Gastroesophageal sphincter (tissue), 4 donors: ENCODE results near the gene COTL1. TPM values are rescaled to one million over a fixed set of nuclear protein-coding genes. Genes with fewer than 3 reads are reported as not detected.

Experiments
- ATAC-seq: fragments of 150-250 bp; one replicate; pipeline ENCODE4 v1.9.1; 2016; ENCODE audit warnings: mild to moderate bottlenecking, moderate library complexity
- H3K27ac ChIP-seq, 4 donors: fragments of 200-600 bp; sonication (generic) in 3 of 4; 1 replicate in 3 of 4; 2 replicates in 1 of 4; pipeline ENCODE4 v1.5.1; 2016 to 2019
- H3K27me3 ChIP-seq: fragments of 200-600 bp; sonication (generic); one replicate; pipeline ENCODE4 v1.5.1; 2019
- H3K36me3 ChIP-seq, 2 donors: fragments of 200-600 bp; sonication (generic); one replicate each; pipeline ENCODE4 v1.5.1; 2019; ENCODE audit warnings: control low read depth in 1 of 2
- H3K4me1 ChIP-seq, 3 donors: fragments of 200-600 bp; sonication (generic); 1 replicate in 2 of 3; 2 replicates in 1 of 3; pipeline ENCODE4 v1.5.1; 2016 to 2019; ENCODE audit warnings: control low read depth in 2 of 3
- H3K4me3 ChIP-seq, 2 donors: fragments of 200-600 bp; sonication (generic); one replicate each; pipeline ENCODE4 v1.5.1; 2019; ENCODE audit warnings: mild to moderate bottlenecking in 1 of 2, moderate library complexity in 1 of 2
- H3K9me3 ChIP-seq, 3 donors: fragments of 200-600 bp; sonication (generic); one replicate each; pipeline ENCODE4 v1.5.1; 2017 to 2019; ENCODE audit warnings: control low read depth in 2 of 3
- CTCF ChIP-seq, 4 experiments: fragments of 200-600 bp in 2 of 4; fragments of 450-650 bp in 2 of 4; sonication (generic) in 1 of 4; IDR thresholded peaks; one replicate each; pipeline ENCODE4 v1.5.1; 2017 to 2019; ENCODE audit warnings: antibody characterized with exemption in 4 of 4, mild to moderate bottlenecking in 2 of 4, moderate library complexity in 2 of 4
- EP300 ChIP-seq: sonication (generic); formaldehyde crosslinking; IDR thresholded peaks from one replicate; pipeline ENCODE4 v1.6.1; 2017; ENCODE audit warnings: antibody characterized with exemption, mild to moderate bottlenecking
- POLR2A ChIP-seq, 2 donors: fragments of 450-650 bp; IDR thresholded peaks; one replicate each; pipeline ENCODE4 v1.6.1; 2017; ENCODE audit warnings: antibody characterized with exemption in 2 of 2, mild to moderate bottlenecking in 2 of 2, moderate library complexity in 1 of 2
- POLR2AphosphoS5 ChIP-seq: sonication (generic); formaldehyde crosslinking; IDR thresholded peaks from one replicate; pipeline ENCODE4 v1.6.1; 2017; ENCODE audit warnings: antibody characterized with exemption
- WGBS, 2 donors: methylation state at CpG; one replicate each; pipeline ENCODE4 v1.1.5; 2018; ENCODE audit warnings: low coverage in 1 of 2; 5-methylcytosine and 5-hydroxymethylcytosine counted together
- total RNA-seq, 4 donors: library from RNA; depleted of rRNA; stranded (reverse); fragments of >200 nt; gene quantifications; one replicate each; pipeline ENCODE4 v1.1.0, GENCODE V29; 2016

COTL1 gene
- total RNA-seq, 4 donors from 2014 or later, result 13.1 to 46.2 (median 37.3) TPM

DNA sequence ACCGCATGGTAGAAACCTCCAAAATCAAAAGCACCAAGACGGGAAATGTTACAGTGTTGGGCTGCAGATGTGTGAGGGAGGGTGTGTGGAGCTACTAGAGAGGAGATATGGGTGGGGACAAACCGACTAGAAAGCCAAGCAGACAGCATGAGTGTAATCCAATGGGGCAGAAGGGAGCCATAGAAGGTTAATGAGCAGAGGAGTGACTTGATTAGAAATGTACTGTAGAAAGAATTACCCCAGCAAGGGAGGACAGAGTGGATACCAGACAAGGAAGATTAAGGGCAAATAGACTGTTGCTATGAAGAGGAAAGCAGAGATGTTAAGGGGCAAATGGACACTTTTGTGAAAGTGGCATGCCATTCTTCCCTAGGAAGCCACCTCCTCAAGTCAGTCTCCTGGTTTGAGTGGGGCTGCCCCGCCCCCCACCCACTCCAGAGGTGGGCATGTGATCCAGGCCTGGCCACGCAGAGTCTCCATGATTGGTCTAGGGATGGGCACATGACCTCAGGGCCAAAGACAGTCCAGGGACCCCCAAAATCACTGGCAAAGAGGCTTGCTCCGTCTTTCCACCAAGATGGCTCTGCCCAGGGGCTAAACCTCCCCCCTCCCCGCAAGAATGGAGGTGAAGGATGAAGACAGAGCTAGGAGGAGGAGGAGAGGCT is 4.3 kb downstream of the COTL1 start:
- WGBS, 2 donors, result 84 to 87% methylated on average over 3 to 5 of the region's 7 CpGs
- no peaks in the 10 kb centered on the region for H3K36me3 ChIP-seq
- H3K9me3 ChIP-seq, result no peaks in the 10 kb centered on the region
- peaks cover 5% of the 10 kb centered on the region for H3K27me3 ChIP-seq
- H3K4me3 ChIP-seq, result no peak overlapping the region
- TF ChIP-seq POLR2AphosphoS5 (no peak), CTCF (IDR thresholded peaks at IDR 0.05) (no peak), POLR2A (IDR thresholded peaks at IDR 0.05) (no peak), EP300 (no peak)
- H3K4me1 ChIP-seq, result peaks cover 0 to 64% (median 26%) of the 10 kb centered on the region in 3 donors
- no peak for ATAC-seq
- H3K27ac ChIP-seq, result peak overlapping the region in 2 of 4 donors; percentile 21 to 31

GRCh38 chr16:84612686-84613085 is 5.2 kb downstream of the COTL1 start:
- Histone ChIP-seq H3K36me3 (no peaks in the 10 kb centered on the region), H3K27me3 (peaks cover 5% of the 10 kb centered on the region), H3K9me3 (no peaks in the 10 kb centered on the region), H3K4me1 (peaks cover 0 to 58% (median 24%) of the 10 kb centered on the region in 3 donors), H3K27ac (no peak overlapping the region), H3K4me3 (no peak overlapping the region)
- WGBS, 2 donors, result 84 to 100% methylated on average over 1 to 4 of the region's 7 CpGs
- ATAC-seq, result no peak
- TF ChIP-seq POLR2A (IDR thresholded peaks at IDR 0.05) (no peak), CTCF (IDR thresholded peaks at IDR 0.05) (no peak), POLR2AphosphoS5 (no peak), EP300 (no peak)

GRCh38 chr16:84611041-84611440 is 6.8 kb downstream of the COTL1 start:
- H3K27me3 ChIP-seq, result no peaks in the 10 kb centered on the region
- peak overlapping the region in 1 of 4 donors; percentile 10 for H3K27ac ChIP-seq
- no peaks in the 10 kb centered on the region for H3K36me3 ChIP-seq
- 10 to 30% methylated on average over 2 to 4 of the region's 4 CpGs for whole genome bisulfite sequencing, 2 donors
- no peak overlapping the region for H3K4me3 ChIP-seq
- no peak for TF ChIP-seq EP300
- no peak for TF ChIP-seq CTCF (IDR thresholded peaks at IDR 0.05)
- TF ChIP-seq POLR2A (IDR thresholded peaks at IDR 0.05), result no peak
- TF ChIP-seq POLR2AphosphoS5, result no peak
- no peaks in the 10 kb centered on the region for H3K9me3 ChIP-seq
- peaks cover 0 to 42% (median 15%) of the 10 kb centered on the region in 3 donors for H3K4me1 ChIP-seq
- no peak for ATAC-seq

DNA sequence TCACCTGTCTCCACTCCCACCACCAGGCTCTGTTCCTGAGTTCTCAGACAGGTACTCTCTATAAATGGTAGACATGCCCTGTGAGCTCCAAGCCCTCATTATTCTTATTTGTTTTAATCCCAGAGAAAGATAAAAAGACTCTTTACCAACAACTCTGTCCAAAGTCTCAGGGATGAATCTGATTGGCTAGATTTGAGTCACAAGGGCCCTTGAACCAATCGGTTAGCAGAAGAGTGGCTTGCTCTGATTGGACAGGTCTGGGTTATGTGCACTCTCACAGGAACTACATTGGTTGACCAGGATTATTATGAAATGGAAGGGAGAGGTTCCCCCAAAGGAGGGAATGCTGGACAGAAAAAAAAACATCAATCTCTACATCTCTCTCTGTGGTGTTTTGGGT is 7.5 kb downstream of the COTL1 start:
- TF ChIP-seq POLR2AphosphoS5, result no peak
- TF ChIP-seq EP300, result no peak
- TF ChIP-seq POLR2A (IDR thresholded peaks at IDR 0.05), result no peak
- no peak for TF ChIP-seq CTCF (IDR thresholded peaks at IDR 0.05)
- H3K27ac ChIP-seq, result no peak overlapping the region
- no peaks in the 10 kb centered on the region for H3K9me3 ChIP-seq
- 100% methylated on average over 1 of the region's 1 CpG; no CpG with 5 or more reads in 1 of the 2 donors for WGBS, 2 donors
- no peaks in the 10 kb centered on the region for H3K36me3 ChIP-seq
- H3K27me3 ChIP-seq, result no peaks in the 10 kb centered on the region
- no peak overlapping the region for H3K4me3 ChIP-seq
- H3K4me1 ChIP-seq, result peaks cover 0 to 36% (median 15%) of the 10 kb centered on the region in 3 donors
- no peak for ATAC-seq

- TF ChIP-seq POLR2A (IDR thresholded peaks at IDR 0.05), result no peak
- TF ChIP-seq EP300, result no peak
- TF ChIP-seq CTCF (IDR thresholded peaks at IDR 0.05), result no peak
- TF ChIP-seq POLR2AphosphoS5, result no peak
- Histone ChIP-seq H3K27ac (no peak overlapping the region), H3K4me3 (no peak overlapping the region), H3K4me1 (peaks cover 0 to 29% (median 15%) of the 10 kb centered on the region in 3 donors), H3K36me3 (no peaks in the 10 kb centered on the region), H3K27me3 (no peaks in the 10 kb centered on the region), H3K9me3 (no peaks in the 10 kb centered on the region)
- ATAC-seq, result no peak
- 64 to 91% methylated on average over 5 of the region's 6 CpGs for WGBS, 2 donors
These were observed 8.2 kb downstream of the COTL1 start for GRCh38 chr16:84609563-84610177.
